HG03103 (cell line): ENCODE results near the gene PRR23A.
"Not testable (repeated sequence)": the region's sequence is repeated elsewhere in the genome, so short reads cannot be mapped to it uniquely, and the experiment has no call there.

Experiments
- ATAC-seq: cut with Tn5 transposase; IDR thresholded peaks from one replicate; pipeline ENCODE4 v1.9.1; 2021; ENCODE audit warnings: low read depth; ENCODE audit not compliant: unreplicated experiment

The PRR23A gene

GRCh38 chr3:139006051-139006716, at the start of gene PRR23A:
Gene PRR23A (minus strand): TSS chr3:139006268. CDS start chr3:139006268, 0 bp downstream.
- ATAC-seq, result no peak

DNA sequence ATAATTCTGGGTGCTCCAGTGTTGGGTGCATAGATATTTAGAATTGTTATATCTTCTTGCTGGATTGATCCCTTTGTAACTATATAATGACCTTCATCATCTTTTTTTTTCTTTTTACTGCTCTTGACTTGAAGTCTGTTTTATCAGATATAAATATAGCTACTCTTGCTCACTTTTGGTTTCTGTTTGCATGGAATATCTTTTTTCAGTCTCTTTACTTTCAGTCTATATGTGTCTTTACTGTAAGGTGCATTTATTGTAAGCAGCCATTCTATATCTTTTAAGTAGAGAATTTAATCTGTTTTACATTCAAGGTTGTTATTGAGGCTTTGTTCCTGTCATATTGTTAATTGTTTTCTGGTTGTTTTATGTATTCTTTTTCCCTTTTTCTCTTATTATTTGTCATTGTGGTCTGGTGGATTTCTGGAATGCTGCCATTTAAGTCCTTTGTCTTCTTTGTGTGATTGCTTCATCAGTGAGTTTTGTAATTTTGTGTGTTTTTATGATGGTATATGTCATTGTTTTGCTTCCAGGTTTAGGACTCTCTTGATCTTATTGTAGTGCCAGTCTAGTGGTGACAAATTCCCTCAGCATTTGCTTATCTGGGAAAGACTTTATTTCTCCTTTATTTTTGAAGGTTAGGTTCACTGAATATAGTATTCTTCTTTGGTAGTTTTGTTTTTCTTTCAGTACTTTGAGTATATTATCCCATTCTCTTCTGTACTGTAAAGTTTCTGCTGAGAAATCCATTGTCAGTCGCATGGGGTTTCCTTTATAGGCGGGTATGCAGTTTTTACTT, 46.9 kb upstream of the PRR23A start:
- ATAC-seq, result no peak

GRCh38 chr3:139044366-139045210, 38.5 kb upstream of the PRR23A start, which contains the start of gene PRR23C:
Gene PRR23C (minus strand): TSS chr3:139044892. CDS start chr3:139044620, 272 bp downstream.
- ATAC-seq, result no peak

- ATAC-seq, result no peak
Measured at GRCh38 chr3:139043554-139044365, 37.7 kb upstream of the PRR23A start.

DNA sequence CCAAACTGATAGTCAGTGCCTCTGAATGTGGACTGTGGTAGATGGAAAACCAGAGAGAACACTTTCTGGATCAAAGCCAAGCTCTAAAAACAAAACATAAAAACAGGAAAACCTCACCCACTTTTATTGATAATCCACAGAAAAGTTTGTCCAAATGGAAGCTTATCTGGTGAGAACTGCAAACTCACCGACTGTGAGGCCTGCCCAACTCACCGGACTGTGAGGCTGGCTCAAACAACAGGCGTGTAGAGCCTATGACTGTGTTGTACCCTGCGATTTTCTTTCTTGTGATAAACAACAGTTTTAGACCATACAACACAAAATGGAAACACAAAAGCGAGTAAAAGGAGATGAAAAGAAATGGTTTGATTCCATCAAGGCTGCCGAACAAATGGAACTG, 31.4 kb upstream of the PRR23A start:
- no peak for ATAC-seq

DNA sequence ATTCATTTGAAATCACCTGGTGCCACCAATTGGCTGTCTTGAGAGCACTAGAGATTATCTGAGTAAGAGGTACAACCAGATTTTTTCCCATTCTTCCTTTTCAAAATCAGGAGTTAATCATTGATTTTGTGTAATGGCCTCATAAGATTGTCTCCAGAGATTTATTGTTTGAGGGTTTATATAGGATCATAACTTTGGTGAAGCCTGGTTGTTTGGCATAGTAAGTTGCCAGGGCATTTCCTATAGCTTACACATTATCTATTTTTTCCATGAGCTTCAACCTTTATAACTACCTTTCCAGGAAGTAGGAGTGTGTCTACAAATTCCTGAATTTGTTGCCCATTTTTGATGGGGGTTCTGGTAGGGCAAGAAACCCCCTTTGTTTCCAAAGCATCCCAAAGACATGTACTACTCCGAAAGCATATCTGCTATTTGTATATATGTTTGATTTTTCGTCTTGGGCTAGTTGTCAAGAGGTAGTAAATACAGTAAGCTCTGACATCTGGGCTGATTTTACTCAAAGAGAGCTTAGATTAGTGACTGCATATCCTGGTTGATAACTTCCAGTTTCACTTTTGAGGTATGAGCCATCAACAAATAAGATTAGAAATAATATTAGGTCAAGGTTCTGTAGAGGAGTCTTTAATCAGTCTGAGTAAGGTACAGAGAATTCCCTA, 26.4 kb upstream of the PRR23A start:
- no peak for ATAC-seq

GRCh38 chr3:139030576-139030975, 24.5 kb upstream of the PRR23A start:
- ATAC-seq, result not testable (repeated sequence)

- ATAC-seq, result no peak
Measured at GRCh38 chr3:139024968-139025367, 18.9 kb upstream of the PRR23A start.

GRCh38 chr3:139020868-139021234, 14.8 kb upstream of the PRR23A start, which contains the start of gene PRR23B:
Gene PRR23B (minus strand): TSS chr3:139020926. CDS start chr3:139020661, 265 bp downstream.
- no peak for ATAC-seq

DNA sequence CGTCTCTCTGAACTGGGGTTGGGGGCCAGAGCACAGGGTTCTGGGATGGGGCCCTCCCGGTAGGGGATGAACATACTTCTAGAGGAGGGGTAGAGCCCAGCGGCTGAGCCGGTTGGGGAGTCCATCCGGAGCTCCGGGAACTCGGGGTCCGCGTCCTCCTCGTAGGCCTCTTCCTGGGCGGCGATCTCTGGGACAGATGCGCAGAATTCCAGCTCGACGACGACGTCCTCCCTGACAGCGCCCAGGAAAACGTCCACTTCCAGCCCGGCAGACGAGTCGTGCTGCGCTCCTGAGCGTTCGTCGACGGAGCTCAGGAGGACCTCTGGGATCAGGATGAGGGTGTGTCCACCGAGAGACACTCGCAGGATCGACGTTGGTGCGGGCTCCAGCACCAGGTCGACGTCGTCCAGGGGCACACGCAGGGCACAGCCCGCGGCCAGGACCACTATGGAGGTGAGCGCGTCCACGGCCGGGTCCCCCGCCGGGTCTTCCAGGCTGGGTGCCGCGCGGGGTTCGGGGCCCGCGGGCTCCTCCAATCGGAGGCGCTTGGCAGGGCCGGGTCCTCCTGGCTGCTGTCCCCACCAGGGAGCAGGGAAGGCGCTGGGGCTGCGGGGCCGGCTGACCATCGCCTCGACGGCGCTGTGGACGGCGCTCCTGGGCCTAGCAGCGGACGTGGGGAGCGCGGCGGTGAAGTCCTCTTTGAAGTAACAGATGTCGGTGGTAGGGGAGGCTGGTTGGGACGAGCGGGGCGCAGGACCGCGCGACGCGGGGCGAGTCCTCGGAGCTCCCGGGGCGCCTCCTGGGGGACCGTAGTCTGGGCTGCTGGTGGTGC, 14.2 kb upstream of the PRR23A start:
- ATAC-seq, result no peak

GRCh38 chr3:139016430-139017048, 10.5 kb upstream of the PRR23A start:
- ATAC-seq, result no peak

DNA sequence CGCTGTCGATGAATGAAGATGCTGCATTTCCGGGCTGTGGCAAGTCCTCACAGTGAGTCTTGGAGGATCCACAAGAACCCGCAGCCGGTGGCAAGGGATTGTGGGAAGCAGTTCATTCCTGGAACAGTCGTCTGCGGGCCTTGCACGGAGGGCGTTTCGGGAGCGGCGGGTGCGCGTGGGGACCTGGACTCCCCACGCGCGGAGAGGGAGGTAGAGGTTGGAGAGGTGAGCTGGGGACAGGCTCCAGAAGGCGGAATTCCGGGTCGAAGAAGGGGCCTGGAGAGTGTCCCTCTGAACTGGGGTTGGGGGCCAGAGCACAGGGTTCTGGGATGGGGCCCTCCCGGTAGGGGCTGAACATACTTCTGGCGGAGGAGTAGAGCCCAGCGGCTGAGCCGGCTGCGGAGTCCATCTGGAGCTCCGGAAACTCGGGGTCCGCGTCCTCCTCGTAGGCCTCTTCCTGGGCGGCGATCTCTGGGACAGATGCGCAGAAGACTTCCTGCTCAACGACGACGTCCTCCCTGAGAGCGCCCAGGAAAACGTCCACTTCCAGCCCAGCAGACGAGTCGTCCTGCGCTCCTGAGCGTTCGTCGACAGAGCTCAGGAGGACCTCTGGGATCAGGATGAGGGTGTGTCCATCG, 593 bp downstream of the PRR23A start:
- ATAC-seq, result no peak

DNA sequence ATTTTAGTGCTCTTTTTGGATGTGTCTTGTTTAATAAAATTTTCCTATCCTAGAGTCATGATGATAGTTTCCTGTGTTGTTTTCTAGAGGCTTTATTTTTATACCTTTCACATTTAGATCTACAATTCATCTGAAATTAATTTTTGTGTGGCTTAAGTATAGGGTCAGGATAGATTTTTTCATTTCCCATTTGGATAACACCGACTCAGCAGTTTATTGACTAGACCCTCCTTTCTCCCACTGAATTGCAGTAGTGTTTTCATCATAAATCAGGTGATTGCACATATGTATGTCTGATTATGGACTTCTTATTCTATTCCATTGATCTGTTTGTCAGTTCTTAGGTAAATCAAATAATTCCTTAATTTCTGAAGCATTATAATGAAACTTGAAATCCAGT, 10.4 kb downstream of the PRR23A start:
- no peak for ATAC-seq

GRCh38 chr3:138987181-138987580, 18.9 kb downstream of the PRR23A start:
- no peak for ATAC-seq

DNA sequence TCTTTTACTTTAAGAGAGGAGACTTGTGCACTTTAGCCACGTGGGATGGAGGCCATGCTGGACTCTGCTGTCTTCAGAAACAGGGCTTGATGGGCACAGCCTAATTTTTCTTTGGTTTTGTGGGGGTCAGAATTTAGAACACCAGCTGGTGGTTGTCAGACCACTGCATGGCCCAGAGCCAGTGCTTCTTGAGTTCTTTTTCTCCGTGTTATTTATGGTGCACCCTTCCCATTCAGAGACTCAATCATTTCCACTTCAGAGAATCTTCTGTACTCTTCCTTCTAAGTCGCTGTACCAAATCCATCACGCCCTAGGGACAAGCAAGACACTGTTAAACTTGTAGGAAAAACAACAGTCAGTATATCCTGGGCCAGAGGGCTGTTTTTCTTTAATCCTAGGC, 20.1 kb downstream of the PRR23A start:
- no peak for ATAC-seq

DNA sequence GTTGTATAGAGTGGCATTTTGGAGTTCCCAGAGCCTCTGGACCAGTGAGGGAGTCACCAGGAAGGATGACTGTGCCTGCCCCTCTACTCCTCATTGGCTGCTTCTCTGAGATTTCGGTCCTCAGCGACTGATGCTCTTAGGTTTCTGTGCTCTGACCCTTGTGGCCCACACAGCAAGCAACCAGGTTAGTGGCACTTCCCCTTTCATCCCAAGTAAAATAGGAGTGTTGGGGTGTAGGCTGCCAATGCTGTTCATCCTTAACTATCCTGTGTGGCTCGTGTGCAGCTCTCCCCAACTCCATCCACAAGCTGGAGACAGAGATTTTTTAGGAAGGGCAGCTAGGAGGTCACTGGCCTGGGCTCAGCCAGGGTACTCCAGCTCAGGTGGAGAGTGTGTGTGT, 21.3 kb downstream of the PRR23A start:
- ATAC-seq, result no peak

DNA sequence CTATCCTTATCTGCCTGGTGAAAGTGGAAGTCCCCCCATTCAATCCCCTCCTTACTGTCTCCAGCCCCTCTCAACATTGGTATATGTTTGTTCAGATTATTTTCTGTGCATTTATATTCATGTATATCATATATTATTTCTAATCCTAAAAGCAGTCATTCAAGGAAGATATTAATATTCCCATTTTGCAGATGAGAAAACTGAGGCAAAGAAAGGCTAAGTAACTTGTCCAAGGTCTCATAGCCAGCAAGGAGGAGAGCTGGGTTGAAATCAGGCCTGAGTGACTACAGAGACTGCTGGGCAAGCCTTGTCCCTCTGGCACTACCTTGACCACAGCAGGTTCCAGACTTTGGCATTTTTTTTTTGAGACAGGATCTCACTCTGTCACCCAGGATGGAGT, 30.0 kb downstream of the PRR23A start:
- no peak for ATAC-seq

DNA sequence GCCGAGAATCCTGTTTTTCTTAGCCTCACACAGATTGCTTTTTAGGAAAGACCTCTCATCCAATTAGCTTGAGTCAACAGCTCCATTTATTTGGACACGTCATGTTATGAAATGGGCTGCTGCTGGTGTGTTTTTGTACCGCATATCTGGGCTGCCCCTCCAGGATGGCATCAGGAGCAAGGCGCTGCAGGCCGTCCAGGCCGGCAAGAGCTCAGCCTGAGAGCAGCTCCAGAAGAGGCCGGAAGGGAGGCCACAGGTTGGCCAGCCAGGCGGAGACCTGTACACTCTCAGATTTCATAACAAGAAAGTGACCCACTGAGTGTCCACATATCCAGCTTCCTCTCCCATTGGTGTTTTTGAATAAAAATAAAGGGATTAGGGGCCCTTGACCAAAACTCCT, 30.7 kb downstream of the PRR23A start:
- ATAC-seq, result no peak
